Neuronal stem cell (in vitro differentiated cells): Measurements from ENCODE around the gene NCS1.

Source experiments
- DNase-seq: peaks from one replicate; pipeline ENCODE4 v3.0.0-alpha.2; 2013; ENCODE audit warnings: low spot score
- H2AFZ ChIP-seq: one replicate; pipeline ENCODE4 v1.6.1; 2013; ENCODE audit warnings: mild to moderate bottlenecking, low read length, inconsistent platforms
- H2AK5ac ChIP-seq: 2 replicates; pipeline ENCODE4 v1.6.1; 2013; ENCODE audit warnings: low read depth, mild to moderate bottlenecking, inconsistent platforms, low read length, moderate library complexity, mixed read lengths
- H2BK120ac ChIP-seq: 2 replicates; pipeline ENCODE4 v1.6.1; 2013; ENCODE audit warnings: low read depth, mild to moderate bottlenecking, inconsistent platforms, low read length, moderate library complexity, mixed read lengths
- H2BK12ac ChIP-seq: one replicate; pipeline ENCODE4 v1.6.1; 2013; ENCODE audit warnings: low read length, inconsistent platforms
- H2BK15ac ChIP-seq: 2 replicates; pipeline ENCODE4 v1.6.1; 2013; ENCODE audit warnings: mild to moderate bottlenecking, low read length, inconsistent platforms, mixed read lengths
- H2BK5ac ChIP-seq: one replicate; pipeline ENCODE4 v1.6.1; 2013; ENCODE audit warnings: inconsistent platforms, mild to moderate bottlenecking, low read length, moderate library complexity
- H3K14ac ChIP-seq: one replicate; pipeline ENCODE4 v1.6.1; 2013; ENCODE audit warnings: low read length, inconsistent platforms
- H3K18ac ChIP-seq: 2 replicates; pipeline ENCODE4 v1.6.1; 2013; ENCODE audit warnings: low read length, inconsistent platforms
- H3K23ac ChIP-seq: 2 replicates; pipeline ENCODE4 v1.6.1; 2013; ENCODE audit warnings: low read depth, mild to moderate bottlenecking, mixed read lengths, low read length, inconsistent platforms; ENCODE audit not compliant: poor library complexity
- H3K27ac ChIP-seq: replicated peaks from 3 replicates; pipeline ENCODE4 v1.5.1; 2013; ENCODE audit warnings: low read length, inconsistent platforms
- H3K27me3 ChIP-seq, 3 experiments: 2 replicates each; pipeline ENCODE4 v1.6.1; 2013; ENCODE audit warnings: low read length in 3 of 3, mild to moderate bottlenecking in 2 of 3, inconsistent platforms in 1 of 3, low read depth in 1 of 3, mixed read lengths in 1 of 3, moderate library complexity in 1 of 3; ENCODE audit not compliant: control insufficient read depth in 3 of 3, insufficient read depth in 3 of 3
- H3K36me3 ChIP-seq, 2 donors: replicated peaks in 1 of 2; 2 replicates each; pipeline ENCODE4 v1.6.1; 2013; ENCODE audit warnings: low read length in 2 of 2; ENCODE audit not compliant: control insufficient read depth in 2 of 2, insufficient read depth in 2 of 2
- H3K4ac ChIP-seq: 2 replicates; pipeline ENCODE4 v1.6.1; 2013; ENCODE audit warnings: inconsistent platforms, mild to moderate bottlenecking, low read length, moderate library complexity
- H3K4me1 ChIP-seq, 2 donors: 1 replicate in 1 of 2; 2 replicates in 1 of 2; pipeline ENCODE4 v1.6.1; 2013; ENCODE audit warnings: low read length in 2 of 2, low read depth in 1 of 2; ENCODE audit not compliant: control insufficient read depth in 2 of 2, insufficient read depth in 1 of 2
- H3K4me2 ChIP-seq: one replicate; pipeline ENCODE4 v1.6.1; 2013; ENCODE audit warnings: mild to moderate bottlenecking, low read length, inconsistent platforms; ENCODE audit not compliant: insufficient read depth, poor library complexity, severe bottlenecking
- H3K4me3 ChIP-seq, 2 donors: 2 replicates each; pipeline ENCODE4 v1.5.1; 2013; ENCODE audit warnings: low read length in 2 of 2, mild to moderate bottlenecking in 2 of 2, inconsistent platforms in 1 of 2, moderate library complexity in 1 of 2
- H3K79me1 ChIP-seq: one replicate; pipeline ENCODE4 v1.6.1; 2013; ENCODE audit warnings: low read depth, mild to moderate bottlenecking, inconsistent platforms, low read length, moderate library complexity
- H3K9ac ChIP-seq: one replicate; pipeline ENCODE4 v1.6.1; 2013; ENCODE audit warnings: mild to moderate bottlenecking, low read depth, low read length, inconsistent platforms; ENCODE audit not compliant: poor library complexity
- H3K9me3 ChIP-seq, 2 donors: replicated peaks in 1 of 2; 2 replicates each; pipeline versions ENCODE3 to v1.6.1; 2013; ENCODE audit warnings: low read length in 2 of 2, mild to moderate bottlenecking in 2 of 2, inconsistent platforms in 1 of 2, low read depth in 1 of 2, mixed read lengths in 1 of 2, moderate library complexity in 1 of 2; ENCODE audit not compliant: control insufficient read depth in 2 of 2, insufficient read depth in 1 of 2
- H4K8ac ChIP-seq: one replicate; pipeline ENCODE4 v1.6.1; 2013; ENCODE audit warnings: low read depth, mild to moderate bottlenecking, inconsistent platforms, low read length, moderate library complexity
- H4K91ac ChIP-seq: one replicate; pipeline ENCODE4 v1.6.1; 2013; ENCODE audit warnings: low read length, low read depth, mild to moderate bottlenecking, inconsistent platforms; ENCODE audit not compliant: poor library complexity
- WGBS, 2 donors: extraction: QIAGEN DNeasy Blood & Tissue Kit; methylation state at CpG; one replicate each; pipeline ENCODE4 v1.1.7; 2013; ENCODE audit warnings: missing lambda C conversion rate in 2 of 2, mixed read lengths in 1 of 2; ENCODE audit not compliant: insufficient read length in 2 of 2, insufficient replicate concordance in 1 of 2; ENCODE audit errors: extremely low coverage in 2 of 2; 5-methylcytosine and 5-hydroxymethylcytosine counted together

NCS1 gene

GRCh38 chr9:130181678-130182380 is 9.6 kb downstream of the NCS1 start:
- Histone ChIP-seq H2AFZ (no peak overlapping the region), H3K4me3 (no peak overlapping the region), H3K4me1 (peaks cover 29 to 30% of the 10 kb centered on the region in 2 donors), H2BK120ac (no peak overlapping the region), H3K23ac (peak overlapping the region; percentile 47), H3K36me3 (peaks cover 2 to 3% of the 10 kb centered on the region in 2 donors), H3K27me3 (no peaks in the 10 kb centered on the region), H4K91ac (no peak overlapping the region), H2BK5ac (peak overlapping the region; percentile 72), H3K9me3 (no peaks in the 10 kb centered on the region), H3K14ac (peak overlapping the region; percentile 51), H3K4ac (no peak overlapping the region), H3K27ac (no peak overlapping the region), H2BK15ac (peak overlapping the region; percentile 63), H2BK12ac (peak overlapping the region; percentile 30), H3K79me1 (peaks cover 18% of the 10 kb centered on the region), H4K8ac (no peak overlapping the region), H2AK5ac (peak overlapping the region; percentile 97), H3K4me2 (no peak overlapping the region), H3K18ac (peak overlapping the region; percentile 93), H3K9ac (no peak overlapping the region)
- WGBS, 2 donors = no CpG with 5 or more reads among the region's 33 CpGs
- DNase-seq = no peak

- no CpG with 5 or more reads among the region's 17 CpGs for WGBS, 2 donors
- Histone ChIP-seq H3K9me3 (no peaks in the 10 kb centered on the region), H3K23ac (peak overlapping the region; percentile 96), H3K79me1 (peaks cover 20% of the 10 kb centered on the region), H3K27me3 (no peaks in the 10 kb centered on the region), H3K4me3 (no peak overlapping the region), H3K4ac (peak overlapping the region; percentile 77), H2BK120ac (peak overlapping the region; percentile 65), H2BK12ac (peak overlapping the region; percentile 30), H3K9ac (peak overlapping the region; percentile 30), H2AFZ (no peak overlapping the region), H4K91ac (peak overlapping the region; percentile 82), H2BK5ac (peak overlapping the region; percentile 72), H3K18ac (peak overlapping the region; percentile 93), H3K27ac (peak overlapping the region; percentile 56), H2BK15ac (peak overlapping the region; percentile 95), H3K4me1 (peaks cover 34 to 36% of the 10 kb centered on the region in 2 donors), H4K8ac (no peak overlapping the region), H2AK5ac (peak overlapping the region; percentile 97), H3K14ac (peak overlapping the region; percentile 51), H3K4me2 (peak overlapping the region; percentile 15), H3K36me3 (peaks cover 0 to 3% of the 10 kb centered on the region in 2 donors)
- no peak for DNase-seq
Measured at GRCh38 chr9:130182381-130182909, 10.2 kb downstream of the NCS1 start.

- H2BK15ac ChIP-seq = peak overlapping the region; percentile 95
- H2BK120ac ChIP-seq = peak overlapping the region; percentile 65
- no peak overlapping the region for H3K14ac ChIP-seq
- peak overlapping the region; percentile 72 for H2BK5ac ChIP-seq
- no peak for DNase-seq
- peak overlapping the region; percentile 12 for H3K4me2 ChIP-seq
- no peak overlapping the region for H2AK5ac ChIP-seq
- H3K23ac ChIP-seq = peak overlapping the region; percentile 68
- peak overlapping the region; percentile 78 for H3K9ac ChIP-seq
- H3K18ac ChIP-seq = peak overlapping the region; percentile 93
- H2AFZ ChIP-seq = no peak overlapping the region
- H3K4me3 ChIP-seq = no peak overlapping the region
- no peak overlapping the region for H4K8ac ChIP-seq
- peaks cover 0 to 3% of the 10 kb centered on the region in 2 donors for H3K36me3 ChIP-seq
- H3K27me3 ChIP-seq = no peaks in the 10 kb centered on the region
- peaks cover 40% of the 10 kb centered on the region in 2 donors for H3K4me1 ChIP-seq
- H3K27ac ChIP-seq = peak overlapping the region; percentile 56
- H2BK12ac ChIP-seq = peak overlapping the region; percentile 1
- peaks cover 27% of the 10 kb centered on the region for H3K79me1 ChIP-seq
- peak overlapping the region; percentile 87 for H4K91ac ChIP-seq
- H3K4ac ChIP-seq = no peak overlapping the region
- WGBS, 2 donors = no CpG with 5 or more reads among the region's 7 CpGs
- no peaks in the 10 kb centered on the region for H3K9me3 ChIP-seq
Measured at GRCh38 chr9:130183133-130183762, 11.0 kb downstream of the NCS1 start.

- H3K36me3 ChIP-seq = peaks cover 0 to 3% of the 10 kb centered on the region in 2 donors
- H3K79me1 ChIP-seq = peaks cover 27% of the 10 kb centered on the region
- H3K4me2 ChIP-seq = peak overlapping the region; percentile 44
- H3K23ac ChIP-seq = no peak overlapping the region
- no peak overlapping the region for H3K14ac ChIP-seq
- H3K9ac ChIP-seq = no peak overlapping the region
- peaks cover 40% of the 10 kb centered on the region in 2 donors for H3K4me1 ChIP-seq
- H3K9me3 ChIP-seq = no peaks in the 10 kb centered on the region
- H3K18ac ChIP-seq = peak overlapping the region; percentile 85
- H3K4ac ChIP-seq = peak overlapping the region; percentile 89
- peak overlapping the region in 1 of 2 donors; percentile 32 for H3K4me3 ChIP-seq
- H4K91ac ChIP-seq = no peak overlapping the region
- no CpG with 5 or more reads among the region's 15 CpGs for WGBS, 2 donors
- peak overlapping the region; percentile 15 for H2BK15ac ChIP-seq
- H2BK120ac ChIP-seq = peak overlapping the region; percentile 88
- H3K27ac ChIP-seq = peak overlapping the region; percentile 82
- H2BK12ac ChIP-seq = peak overlapping the region; percentile 97
- peak overlapping the region; percentile 84 for H2BK5ac ChIP-seq
- no peaks in the 10 kb centered on the region for H3K27me3 ChIP-seq
- DNase-seq = no peak
- H2AK5ac ChIP-seq = peak overlapping the region; percentile 88
- H2AFZ ChIP-seq = peak overlapping the region; percentile 84
- no peak overlapping the region for H4K8ac ChIP-seq
Measured at GRCh38 chr9:130185017-130185416, 12.8 kb downstream of the NCS1 start.
